Fibroblast of lung (primary cell): ENCODE measurements around the gene BEND3.

Source experiments
- CTCF ChIP-seq, 2 donors: IDR thresholded peaks in 1 of 2; conservative IDR thresholded peaks in 1 of 2; 1 replicate in 1 of 2; 2 replicates in 1 of 2; pipeline ENCODE4 v1.5.1; 2011 to 2012; ENCODE audit warnings: low read length in 2 of 2, control low read depth in 1 of 2, inconsistent platforms in 1 of 2, low read depth in 1 of 2, mild to moderate bottlenecking in 1 of 2
- EZH2 ChIP-seq: IDR thresholded peaks from 2 replicates; pipeline ENCODE4 v1.5.1; 2012; ENCODE audit warnings: low read length, control low read depth, mild to moderate bottlenecking; ENCODE audit errors: missing control alignments

GRCh38 chr6:107161521-107161920 is 46.2 kb upstream of the BEND3 start:
- no peak for TF ChIP-seq CTCF (conservative IDR thresholded peaks at IDR 0.05 in 1 of 2, IDR thresholded peaks at IDR 0.05 in 1 of 2; ENCODE audit: low read depth in 1 of 2, low read length in 2 of 2)
- TF ChIP-seq EZH2: no peak
